IgD-negative memory B cell (primary cell): Measurements from ENCODE around the gene OR10J1. TPM values are rescaled to one million over a fixed set of nuclear protein-coding genes. Genes with fewer than 3 reads are reported as not detected.
"Not testable (repeated sequence)": the region's sequence is repeated elsewhere in the genome, so short reads cannot be mapped to it uniquely, and the experiment has no call there.

Experiments used
- H3K27ac Mint-ChIP-seq, 3 donors: one replicate each; pipeline ENCODE4 v1.8.0; 2020 to 2022; ENCODE audit warnings: mild to moderate bottlenecking in 3 of 3, mixed read lengths in 3 of 3, moderate library complexity in 1 of 3
- H3K27me3 Mint-ChIP-seq: one replicate; pipeline ENCODE4 v1.8.0; 2021; ENCODE audit warnings: mixed read lengths
- H3K36me3 Mint-ChIP-seq: one replicate; pipeline ENCODE4 v1.8.0; 2020; ENCODE audit warnings: mild to moderate bottlenecking, mixed read lengths
- H3K4me1 Mint-ChIP-seq, 3 donors: one replicate each; pipeline ENCODE4 v1.8.0; 2020 to 2022; ENCODE audit warnings: mixed read lengths in 3 of 3, mild to moderate bottlenecking in 1 of 3
- H3K4me3 Mint-ChIP-seq, 4 donors: one replicate each; pipeline ENCODE4 v1.8.0; 2020 to 2022; ENCODE audit warnings: mild to moderate bottlenecking in 4 of 4, mixed read lengths in 4 of 4, moderate library complexity in 3 of 4
- H3K9me3 Mint-ChIP-seq, 3 donors: one replicate each; pipeline ENCODE4 v1.8.0; 2020 to 2021; ENCODE audit warnings: mixed read lengths in 3 of 3, mild to moderate bottlenecking in 1 of 3
- polyA plus RNA-seq: library from polyadenylated mRNA; unstranded; fragments of 300-500 nt; fragmentation: Illumina TruSeq; gene quantifications from one replicate; pipeline ENCODE4 v1.2.3, GENCODE V29; 2021

Gene OR10J1
- polyA plus RNA-seq = not detected

- Mint-ChIP-seq H3K36me3 (peaks cover 1% of the 10 kb centered on the region), H3K27ac (no peak within 1 kb of the TSS), H3K4me1 (peaks cover 0 to 5% (median 5%) of the 10 kb centered on the region in 3 donors), H3K27me3 (peaks cover 8% of the 10 kb centered on the region), H3K4me3 (no peak within 1 kb of the TSS), H3K9me3 (peaks cover 0 to 2% (median 0%) of the 10 kb centered on the region in 3 donors)
Measured at GRCh38 chr1:159439422-159439821, at the start of gene OR10J1. Gene OR10J1, plus strand, starts transcription at chr1:159439722. Its CDS starts 70 bp downstream, at chr1:159439792.

GRCh38 chr1:159406821-159407220 is 32.7 kb upstream of the OR10J1 start:
- H3K27ac Mint-ChIP-seq = no peak overlapping the region
- no peaks in the 10 kb centered on the region for H3K27me3 Mint-ChIP-seq
- no peak overlapping the region for H3K4me3 Mint-ChIP-seq
- H3K4me1 Mint-ChIP-seq = no peaks in the 10 kb centered on the region
- peaks cover 3 to 4% (median 3%) of the 10 kb centered on the region in 3 donors for H3K9me3 Mint-ChIP-seq
- no peaks in the 10 kb centered on the region for H3K36me3 Mint-ChIP-seq

- H3K36me3 Mint-ChIP-seq = no peaks in the 10 kb centered on the region
- H3K9me3 Mint-ChIP-seq = peaks cover 3 to 4% (median 4%) of the 10 kb centered on the region in 3 donors
- H3K27ac Mint-ChIP-seq = no peak overlapping the region
- no peak overlapping the region for H3K4me3 Mint-ChIP-seq
- no peaks in the 10 kb centered on the region for H3K27me3 Mint-ChIP-seq
- H3K4me1 Mint-ChIP-seq = no peaks in the 10 kb centered on the region
Measured at GRCh38 chr1:159408862-159409400, 30.6 kb upstream of the OR10J1 start.

DNA sequence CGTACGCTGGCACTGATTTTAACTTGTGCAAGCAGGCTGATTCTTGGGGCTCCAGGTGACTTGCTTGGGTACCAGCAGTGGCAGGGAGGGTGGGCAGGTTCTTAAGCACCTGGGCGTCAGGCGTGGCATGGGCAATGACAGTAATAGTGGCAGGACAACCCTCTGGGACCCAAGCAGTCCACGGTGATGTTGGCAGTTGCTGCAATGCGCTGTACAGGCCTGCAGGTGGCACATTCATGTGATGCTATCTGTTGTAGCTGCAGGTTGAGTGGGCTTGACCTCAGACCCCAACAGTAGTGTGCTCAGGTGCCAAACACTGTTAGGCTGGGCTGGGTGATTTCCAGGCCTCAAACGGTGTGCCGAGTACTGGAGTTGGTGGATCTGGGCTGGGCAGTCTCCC is 17.7 kb upstream of the OR10J1 start:
- H3K9me3 Mint-ChIP-seq = peaks cover 14 to 27% (median 18%) of the 10 kb centered on the region in 3 donors
- no peaks in the 10 kb centered on the region for H3K4me1 Mint-ChIP-seq
- H3K27me3 Mint-ChIP-seq = peaks cover 6% of the 10 kb centered on the region
- H3K36me3 Mint-ChIP-seq = peaks cover 2% of the 10 kb centered on the region
- no peak overlapping the region for H3K4me3 Mint-ChIP-seq
- no peak overlapping the region for H3K27ac Mint-ChIP-seq

DNA sequence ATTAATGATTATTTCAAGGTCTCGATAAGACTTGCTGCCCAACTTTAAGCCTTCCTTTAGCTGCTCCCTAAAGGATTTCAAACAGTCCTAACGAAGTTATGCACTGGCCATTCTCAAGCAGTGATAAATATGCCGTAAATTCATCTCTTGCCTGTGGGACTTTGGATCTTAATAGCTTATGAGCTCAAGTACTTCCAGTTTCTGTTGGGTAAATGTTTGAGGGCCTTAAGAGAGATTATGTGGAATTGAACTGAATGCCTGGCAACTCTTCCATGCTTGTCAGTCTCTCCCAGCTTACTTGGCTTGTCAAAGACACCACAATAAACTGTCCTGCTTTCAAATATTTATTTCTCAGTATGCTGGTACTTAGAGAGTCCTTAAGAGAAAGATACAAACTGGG is 11.0 kb upstream of the OR10J1 start:
- H3K9me3 Mint-ChIP-seq = no peaks in the 10 kb centered on the region
- H3K36me3 Mint-ChIP-seq = no peaks in the 10 kb centered on the region
- H3K27me3 Mint-ChIP-seq = peaks cover 3% of the 10 kb centered on the region
- H3K4me1 Mint-ChIP-seq = no peaks in the 10 kb centered on the region
- H3K4me3 Mint-ChIP-seq = no peak overlapping the region
- no peak overlapping the region for H3K27ac Mint-ChIP-seq

- Mint-ChIP-seq H3K4me3 (no peak overlapping the region), H3K27me3 (peaks cover 3% of the 10 kb centered on the region), H3K27ac (no peak overlapping the region), H3K36me3 (no peaks in the 10 kb centered on the region), H3K9me3 (no peaks in the 10 kb centered on the region), H3K4me1 (no peaks in the 10 kb centered on the region)
Measured at GRCh38 chr1:159429074-159429861, 10.3 kb upstream of the OR10J1 start.

DNA sequence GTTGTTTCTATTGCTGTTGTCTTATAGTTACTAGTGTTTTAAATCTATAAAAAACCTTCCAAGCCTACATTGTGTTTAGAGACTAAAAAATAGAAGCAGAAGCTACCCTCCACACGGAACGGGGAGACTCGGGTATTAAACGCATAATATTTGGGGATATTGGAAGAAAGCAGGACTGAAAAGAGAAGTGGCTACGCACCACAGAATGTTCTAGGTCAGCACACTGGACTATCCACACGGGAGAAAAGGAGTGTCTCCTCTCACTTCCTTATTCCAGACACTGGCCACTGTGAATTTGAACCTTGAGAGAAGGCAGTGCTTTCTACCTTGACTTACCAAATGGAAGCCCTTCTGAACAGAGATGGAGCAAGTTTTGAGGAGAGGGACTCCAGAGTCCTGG is 8.5 kb upstream of the OR10J1 start:
- peaks cover 0 to 2% (median 0%) of the 10 kb centered on the region in 3 donors for H3K9me3 Mint-ChIP-seq
- no peak overlapping the region for H3K4me3 Mint-ChIP-seq
- no peaks in the 10 kb centered on the region for H3K4me1 Mint-ChIP-seq
- no peak overlapping the region for H3K27ac Mint-ChIP-seq
- peaks cover 4% of the 10 kb centered on the region for H3K27me3 Mint-ChIP-seq
- no peaks in the 10 kb centered on the region for H3K36me3 Mint-ChIP-seq

DNA sequence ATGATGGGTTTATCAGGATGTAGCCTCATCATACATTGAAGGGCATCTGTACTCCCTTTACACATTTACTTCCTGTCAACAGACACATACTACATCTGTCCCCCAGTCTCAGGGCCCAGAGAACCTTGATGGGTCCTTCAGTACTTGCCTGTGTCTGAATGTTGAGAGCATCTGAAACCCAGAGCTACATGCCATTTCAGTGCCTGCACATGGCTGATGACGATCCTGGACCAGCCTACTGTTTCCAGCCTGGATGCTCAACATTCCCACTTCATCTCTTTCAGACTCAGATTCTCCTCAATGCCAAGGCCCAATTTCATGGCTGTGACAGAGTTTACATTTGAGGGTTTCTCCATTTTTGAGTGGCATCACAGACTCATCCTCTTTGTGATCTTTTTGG is 7.6 kb upstream of the OR10J1 start, which contains the start of gene OR10J4:
TSS of gene OR10J4 (plus strand) at position 301 of the 400 bp plus-strand sequence.
- H3K27ac Mint-ChIP-seq = peak within 1 kb of the TSS in 1 of 3 donors; percentile 60

GRCh38 chr1:159436469-159436868 is 3.1 kb upstream of the OR10J1 start:
- H3K27me3 Mint-ChIP-seq = peaks cover 2% of the 10 kb centered on the region
- peaks cover 0 to 5% (median 3%) of the 10 kb centered on the region in 3 donors for H3K4me1 Mint-ChIP-seq
- H3K9me3 Mint-ChIP-seq = peaks cover 0 to 2% (median 0%) of the 10 kb centered on the region in 3 donors
- H3K36me3 Mint-ChIP-seq = peaks cover 1% of the 10 kb centered on the region
- H3K4me3 Mint-ChIP-seq = no peak overlapping the region
- H3K27ac Mint-ChIP-seq = no peak overlapping the region

More for the DNA sequence above, 7.6 kb upstream of the OR10J1 start, which contains the start of gene OR10J4:
- Mint-ChIP-seq H3K4me3 (no peak within 1 kb of the TSS), H3K27me3 (peaks cover 4% of the 10 kb centered on the region), H3K4me1 (peaks cover 0 to 5% (median 0%) of the 10 kb centered on the region in 3 donors), H3K36me3 (no peaks in the 10 kb centered on the region), H3K9me3 (peaks cover 0 to 2% (median 0%) of the 10 kb centered on the region in 3 donors)

DNA sequence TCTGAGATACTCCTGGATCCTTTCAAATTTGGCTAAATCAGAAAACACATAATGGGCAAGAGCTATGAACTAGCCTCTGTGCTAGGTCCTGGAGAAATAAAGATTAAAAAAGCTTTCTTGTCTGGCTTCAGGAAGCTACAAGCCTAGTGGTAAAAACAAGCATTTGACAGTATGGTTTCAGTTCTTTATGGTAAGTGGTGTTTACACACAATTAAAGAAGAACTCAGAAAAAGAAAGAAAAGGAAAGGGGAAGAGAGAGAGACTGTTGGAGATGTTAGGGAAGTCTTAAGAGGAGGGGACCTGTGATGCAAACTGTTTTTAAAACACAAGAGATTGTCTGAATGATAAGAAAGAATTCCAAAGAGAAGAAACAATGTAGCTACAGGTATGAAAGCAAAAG is 1.8 kb downstream of the OR10J1 start:
- H3K36me3 Mint-ChIP-seq = peaks cover 1% of the 10 kb centered on the region
- no peak overlapping the region for H3K27ac Mint-ChIP-seq
- peaks cover 0 to 5% (median 3%) of the 10 kb centered on the region in 3 donors for H3K4me1 Mint-ChIP-seq
- peaks cover 6% of the 10 kb centered on the region for H3K27me3 Mint-ChIP-seq
- H3K9me3 Mint-ChIP-seq = no peaks in the 10 kb centered on the region
- H3K4me3 Mint-ChIP-seq = no peak overlapping the region

DNA sequence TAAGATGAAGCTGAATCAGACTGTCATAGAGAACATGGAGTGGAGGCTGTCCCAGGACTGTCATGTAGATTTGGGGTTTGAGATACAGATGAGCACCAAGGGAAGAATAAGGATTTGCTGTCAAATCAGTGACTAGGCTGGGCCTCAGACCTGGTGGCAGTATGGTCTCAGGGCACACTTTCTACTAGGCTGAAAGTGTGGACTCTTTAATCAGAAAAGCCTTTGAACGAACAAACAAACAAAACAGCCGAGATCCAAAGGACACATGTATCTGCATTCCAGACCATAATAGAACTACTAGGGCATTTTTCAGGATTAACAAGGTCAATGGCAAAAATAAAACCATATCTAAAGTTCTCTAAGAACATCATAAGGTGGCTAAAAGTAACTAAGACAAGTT is 2.9 kb downstream of the OR10J1 start:
- peaks cover 0 to 5% (median 0%) of the 10 kb centered on the region in 3 donors for H3K4me1 Mint-ChIP-seq
- no peaks in the 10 kb centered on the region for H3K9me3 Mint-ChIP-seq
- peaks cover 6% of the 10 kb centered on the region for H3K27me3 Mint-ChIP-seq
- H3K36me3 Mint-ChIP-seq = peaks cover 1% of the 10 kb centered on the region
- H3K4me3 Mint-ChIP-seq = no peak overlapping the region
- H3K27ac Mint-ChIP-seq = no peak overlapping the region

DNA sequence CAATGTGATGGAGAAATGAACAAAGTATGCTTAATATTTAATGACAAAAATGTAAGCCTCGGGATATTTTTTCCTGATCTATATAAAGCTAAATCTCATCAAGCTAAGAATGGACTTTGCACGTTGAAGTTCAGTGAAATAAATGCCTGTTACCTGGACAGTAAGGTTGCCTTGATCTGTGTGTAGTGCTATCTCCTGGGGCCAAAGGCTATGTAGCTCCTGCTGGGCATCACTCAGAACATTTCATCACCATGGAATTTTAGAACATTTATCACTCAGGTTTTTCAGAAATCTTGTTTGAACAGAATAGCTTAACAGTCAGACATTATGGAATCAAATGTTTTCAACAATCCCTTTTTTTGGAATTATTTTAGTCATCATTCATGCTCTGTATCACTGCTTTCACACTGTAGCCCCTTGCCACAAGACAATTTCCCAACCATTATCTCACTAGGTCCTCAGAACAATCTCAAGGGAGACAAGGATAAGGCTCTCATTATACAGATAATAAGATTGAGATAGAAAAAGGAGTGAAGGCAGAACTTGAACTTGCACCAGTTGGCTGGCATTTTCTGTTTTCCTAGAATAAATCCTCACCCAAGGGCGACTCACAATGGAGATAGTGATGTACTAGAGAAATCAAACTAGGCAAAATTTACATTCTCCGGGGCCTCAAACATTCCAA is 3.7 kb downstream of the OR10J1 start:
- H3K27ac Mint-ChIP-seq = no peak overlapping the region

DNA sequence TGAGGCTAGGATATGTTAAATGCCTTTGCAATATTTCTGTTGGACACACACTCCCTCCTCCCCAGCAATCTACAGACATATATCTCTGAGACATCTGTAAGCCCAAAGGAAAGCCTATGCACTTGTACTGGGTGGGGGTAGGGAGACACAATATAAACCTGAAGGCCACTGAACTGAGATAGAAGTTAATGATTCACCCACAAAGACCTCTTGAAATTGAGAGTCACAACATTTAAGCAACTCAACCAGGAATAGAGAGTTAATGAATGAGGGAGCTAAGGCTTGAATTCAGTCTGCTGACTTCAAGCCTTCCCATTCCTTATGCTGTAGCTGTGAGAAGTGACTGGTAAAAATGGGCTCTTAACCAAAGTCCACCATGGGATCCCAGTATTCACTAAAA is 5.0 kb downstream of the OR10J1 start:
- peaks cover 6% of the 10 kb centered on the region for H3K27me3 Mint-ChIP-seq
- H3K4me3 Mint-ChIP-seq = no peak overlapping the region
- H3K4me1 Mint-ChIP-seq = peaks cover 0 to 5% (median 0%) of the 10 kb centered on the region in 3 donors
- peaks cover 0 to 7% (median 6%) of the 10 kb centered on the region in 3 donors for H3K9me3 Mint-ChIP-seq
- no peak overlapping the region for H3K27ac Mint-ChIP-seq
- H3K36me3 Mint-ChIP-seq = peaks cover 1% of the 10 kb centered on the region

More for the DNA sequence above, 3.7 kb downstream of the OR10J1 start:
- Mint-ChIP-seq H3K4me3 (no peak overlapping the region), H3K4me1 (peaks cover 0 to 5% (median 0%) of the 10 kb centered on the region in 3 donors), H3K36me3 (peaks cover 1% of the 10 kb centered on the region), H3K9me3 (peaks cover 0 to 5% (median 4%) of the 10 kb centered on the region in 3 donors), H3K27me3 (peaks cover 6% of the 10 kb centered on the region)

DNA sequence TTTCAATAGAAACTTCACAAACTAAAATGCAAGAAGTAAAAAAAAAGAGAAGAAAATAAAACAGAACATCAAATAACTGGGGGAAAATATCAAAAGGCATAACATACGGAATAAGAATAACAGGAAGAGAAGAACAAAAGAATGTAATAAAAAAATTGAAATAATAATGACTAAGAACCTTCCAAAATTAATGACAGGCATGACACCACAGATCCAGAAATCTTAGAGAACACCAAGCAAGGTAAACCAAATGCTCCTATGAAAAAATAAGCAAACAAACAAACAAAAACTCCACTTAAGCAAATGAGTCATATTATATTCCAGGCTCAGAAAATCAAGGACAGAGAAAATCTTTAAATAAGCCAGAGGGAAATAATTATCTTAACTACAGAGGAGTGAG is 8.7 kb downstream of the OR10J1 start:
- Mint-ChIP-seq H3K4me1 (no peaks in the 10 kb centered on the region), H3K27ac (no peak overlapping the region), H3K36me3 (no peaks in the 10 kb centered on the region)

GRCh38 chr1:159449605-159450004 is 10.1 kb downstream of the OR10J1 start:
- H3K27me3 Mint-ChIP-seq, H3K4me1 Mint-ChIP-seq, H3K4me3 Mint-ChIP-seq, H3K36me3 Mint-ChIP-seq, H3K27ac Mint-ChIP-seq: not testable (repeated sequence)
- peaks cover 1 to 11% (median 9%) of the 10 kb centered on the region in 3 donors for H3K9me3 Mint-ChIP-seq

More for the DNA sequence above, 8.7 kb downstream of the OR10J1 start:
- Mint-ChIP-seq H3K27me3 (peaks cover 6% of the 10 kb centered on the region), H3K4me3 (no peak overlapping the region), H3K9me3 (peaks cover 1 to 11% (median 7%) of the 10 kb centered on the region in 3 donors)
